GM23338 (cell line): Measurements from ENCODE around the gene OCA2. TPM values are rescaled to one million over a fixed set of nuclear protein-coding genes. Genes with fewer than 3 reads are reported as not detected.

Experiments used
- ATAC-seq: fragments of 200-7000 bp; cut with Tn5 transposase; 3 replicates; pipeline ENCODE4 v1.9.1; 2020
- DNase-seq: peaks from one replicate; pipeline ENCODE4 v3.0.0-alpha.2; 2015; ENCODE audit warnings: low spot score
- H2AFZ ChIP-seq: fragments of 200-600 bp; sonication (generic); 2 replicates; pipeline ENCODE4 v1.8.0; 2016; ENCODE audit warnings: antibody characterized with exemption, mild to moderate bottlenecking, moderate library complexity
- H3F3A ChIP-seq: fragments of 200-600 bp; sonication (generic); replicated peaks from 2 replicates; pipeline ENCODE4 v1.8.0; 2017; ENCODE audit warnings: antibody characterized with exemption, mixed run types, low read depth
- H3K27ac ChIP-seq: fragments of 200-600 bp; sonication (generic); 2 replicates; pipeline ENCODE4 v1.6.1; 2016; ENCODE audit warnings: low read depth
- H3K27me3 ChIP-seq: fragments of 200-600 bp; sonication (generic); 2 replicates; pipeline ENCODE4 v1.8.0; 2016; ENCODE audit warnings: mild to moderate bottlenecking, mixed run types, moderate library complexity; ENCODE audit not compliant: insufficient read depth
- H3K36me3 ChIP-seq: fragments of 200-600 bp; sonication (generic); 2 replicates; pipeline ENCODE4 v1.8.0; 2016; ENCODE audit warnings: mild to moderate bottlenecking; ENCODE audit not compliant: insufficient read depth
- H3K4me1 ChIP-seq: fragments of 200-600 bp; sonication (generic); 2 replicates; pipeline ENCODE4 v1.8.0; 2016; ENCODE audit warnings: mild to moderate bottlenecking, moderate library complexity; ENCODE audit not compliant: insufficient read depth
- H3K4me2 ChIP-seq: fragments of 200-600 bp; sonication (generic); 2 replicates; pipeline ENCODE4 v1.7.1; 2017; ENCODE audit warnings: mixed run types
- H3K4me3 ChIP-seq: fragments of 200-600 bp; sonication (generic); 2 replicates; pipeline ENCODE4 v1.6.1; 2016; ENCODE audit warnings: mixed run types
- H3K79me2 ChIP-seq: fragments of 200-600 bp; sonication (generic); replicated peaks from 2 replicates; pipeline ENCODE4 v1.8.0; 2017; ENCODE audit warnings: mild to moderate bottlenecking; ENCODE audit not compliant: insufficient read depth
- H3K9me2 ChIP-seq: fragments of 200-600 bp; sonication (generic); 2 replicates; pipeline ENCODE4 v1.8.0; 2017; ENCODE audit not compliant: insufficient read depth
- H4K20me1 ChIP-seq: fragments of 200-600 bp; sonication (generic); replicated peaks from 2 replicates; pipeline ENCODE4 v1.8.0; 2017; ENCODE audit warnings: mild to moderate bottlenecking; ENCODE audit not compliant: insufficient read depth
- H3K27ac Mint-ChIP-seq: 2 replicates; pipeline ENCODE4 v1.8.0; 2020; ENCODE audit warnings: inconsistent platforms, mild to moderate bottlenecking, moderate library complexity, mixed read lengths
- H3K27me3 Mint-ChIP-seq: 3 replicates; pipeline ENCODE4 v1.8.0; 2022; ENCODE audit warnings: low read depth, mild to moderate bottlenecking, moderate library complexity, mixed read lengths, inconsistent platforms; ENCODE audit not compliant: insufficient read depth, poor library complexity
- H3K36me3 Mint-ChIP-seq: 3 replicates; pipeline ENCODE4 v1.8.0; 2021; ENCODE audit warnings: low read depth, mild to moderate bottlenecking, inconsistent platforms, moderate library complexity, mixed read lengths
- H3K4me1 Mint-ChIP-seq: 3 replicates; pipeline ENCODE4 v1.8.0; 2020; ENCODE audit warnings: mild to moderate bottlenecking, inconsistent platforms, mixed read lengths
- H3K4me3 Mint-ChIP-seq: 3 replicates; pipeline ENCODE4 v1.8.0; 2021; ENCODE audit warnings: moderate library complexity, mild to moderate bottlenecking, inconsistent platforms, mixed read lengths
- H3K9me3 Mint-ChIP-seq: 3 replicates; pipeline ENCODE4 v1.8.0; 2020; ENCODE audit warnings: moderate library complexity, mild to moderate bottlenecking, inconsistent platforms, mixed read lengths
- CREB1 ChIP-seq: fragments of 250-450 bp; sonication (Bioruptor Pico); IDR thresholded peaks from 2 replicates; pipeline ENCODE4 v1.5.0; 2020; ENCODE audit warnings: low read depth, mild to moderate bottlenecking, moderate library complexity
- CTCF ChIP-seq, 2 experiments: fragments of 200-600 bp in 1 of 2; sonication (generic) in 1 of 2; conservative IDR thresholded peaks; 2 replicates each; pipeline versions ENCODE4 v1.5.1 to v1.6.1; 2016 to 2017; ENCODE audit warnings: antibody characterized with exemption in 2 of 2, low read depth in 2 of 2, mild to moderate bottlenecking in 2 of 2, moderate library complexity in 1 of 2
- ETS1 ChIP-seq: IDR thresholded peaks from 2 replicates; pipeline ENCODE4 v1.6.1; 2016; ENCODE audit warnings: antibody characterized with exemption
- EZH2 ChIP-seq: fragments of 200-600 bp; sonication (generic); IDR thresholded peaks from one replicate; pipeline ENCODE4 v1.8.0; 2017; ENCODE audit warnings: antibody characterized with exemption, mild to moderate bottlenecking, low read depth; ENCODE audit not compliant: unreplicated experiment
- EZH2phosphoT487 ChIP-seq: fragments of 200-600 bp; sonication (generic); IDR thresholded peaks from one replicate; pipeline ENCODE4 v1.8.1; 2018; ENCODE audit warnings: antibody characterized with exemption; ENCODE audit not compliant: unreplicated experiment
- JUNB ChIP-seq: IDR thresholded peaks from one replicate; pipeline ENCODE4 v1.6.1; 2016; ENCODE audit warnings: antibody characterized with exemption; ENCODE audit not compliant: unreplicated experiment
- NANOG ChIP-seq: IDR thresholded peaks from 2 replicates; pipeline ENCODE4 v1.6.1; 2016; ENCODE audit warnings: antibody characterized with exemption, borderline replicate concordance
- POLR2AphosphoS5 ChIP-seq: IDR thresholded peaks from 2 replicates; pipeline ENCODE4 v1.6.1; 2016; ENCODE audit warnings: antibody characterized with exemption, low read depth
- REST ChIP-seq: IDR thresholded peaks from one replicate; pipeline ENCODE4 v1.6.1; 2018; ENCODE audit warnings: antibody characterized with exemption; ENCODE audit not compliant: unreplicated experiment
- STAT1 ChIP-seq: IDR thresholded peaks from one replicate; pipeline ENCODE4 v1.6.1; 2016; ENCODE audit warnings: antibody characterized with exemption; ENCODE audit not compliant: unreplicated experiment
- ZNF114 ChIP-seq: fragments of 250-450 bp; sonication (Bioruptor Pico); IDR thresholded peaks from 2 replicates; pipeline ENCODE4 v1.5.0; 2020; ENCODE audit warnings: mild to moderate bottlenecking, moderate library complexity
- ZNF331 ChIP-seq: fragments of 250-450 bp; sonication (Bioruptor Pico); IDR thresholded peaks from 2 replicates; pipeline ENCODE4 v1.5.0; 2020; ENCODE audit warnings: low read depth, mild to moderate bottlenecking, moderate library complexity
- polyA plus RNA-seq: library from polyadenylated mRNA; unstranded; fragments of >200 nt; fragmentation: Nextera tagmentation; extraction: Ambion mirVana; gene quantifications from 2 replicates; pipeline ENCODE4 v1.2.1, GENCODE V29; 2016
- total RNA-seq: library from RNA; depleted of rRNA; stranded (reverse); fragments of >200 nt; shearing (Covaris generic); gene quantifications from 2 replicates; pipeline ENCODE4 v1.2.3, GENCODE V29; 2014
- TF ChIP-seq, protein P1 (sequence below): fragments of 250-450 bp; sonication (Bioruptor Pico); IDR thresholded peaks from 2 replicates; pipeline ENCODE4 v1.5.0; 2020; ENCODE audit warnings: mild to moderate bottlenecking, moderate library complexity

The OCA2 gene
- total and polyA plus RNA-seq, 2 experiments from 2014 or later, result 0.40 to 0.69 TPM

GRCh38 chr15:27834684-27835083 lies 264.4 kb downstream of the OCA2 start:
- Histone ChIP-seq H3K4me2 (no peak overlapping the region), H3K4me1 (no peaks in the 10 kb centered on the region), H4K20me1 (no peaks in the 10 kb centered on the region), H3K27ac (no peak overlapping the region), H3K9me2 (peaks cover 2% of the 10 kb centered on the region; the same call in 1 of the 2 replicates), H3F3A (no peaks in the 10 kb centered on the region), H3K4me3 (no peak overlapping the region), H3K27me3 (no peaks in the 10 kb centered on the region), H3K36me3 (no peaks in the 10 kb centered on the region), H3K79me2 (no peaks in the 10 kb centered on the region), H2AFZ (no peak overlapping the region)
- no peaks in the 10 kb centered on the region for H3K9me3 Mint-ChIP-seq
- DNase-seq (no peak), ATAC-seq (no peak)
- TF ChIP-seq CREB1 (CRISPR knock-in tag), result no peak
- TF ChIP-seq STAT1, result no peak
- no peak for TF ChIP-seq EZH2
- no peak for TF ChIP-seq EZH2phosphoT487
- no peak for TF ChIP-seq ZNF114 (CRISPR knock-in tag)
- no peak for TF ChIP-seq ETS1
- TF ChIP-seq, protein P1, sequence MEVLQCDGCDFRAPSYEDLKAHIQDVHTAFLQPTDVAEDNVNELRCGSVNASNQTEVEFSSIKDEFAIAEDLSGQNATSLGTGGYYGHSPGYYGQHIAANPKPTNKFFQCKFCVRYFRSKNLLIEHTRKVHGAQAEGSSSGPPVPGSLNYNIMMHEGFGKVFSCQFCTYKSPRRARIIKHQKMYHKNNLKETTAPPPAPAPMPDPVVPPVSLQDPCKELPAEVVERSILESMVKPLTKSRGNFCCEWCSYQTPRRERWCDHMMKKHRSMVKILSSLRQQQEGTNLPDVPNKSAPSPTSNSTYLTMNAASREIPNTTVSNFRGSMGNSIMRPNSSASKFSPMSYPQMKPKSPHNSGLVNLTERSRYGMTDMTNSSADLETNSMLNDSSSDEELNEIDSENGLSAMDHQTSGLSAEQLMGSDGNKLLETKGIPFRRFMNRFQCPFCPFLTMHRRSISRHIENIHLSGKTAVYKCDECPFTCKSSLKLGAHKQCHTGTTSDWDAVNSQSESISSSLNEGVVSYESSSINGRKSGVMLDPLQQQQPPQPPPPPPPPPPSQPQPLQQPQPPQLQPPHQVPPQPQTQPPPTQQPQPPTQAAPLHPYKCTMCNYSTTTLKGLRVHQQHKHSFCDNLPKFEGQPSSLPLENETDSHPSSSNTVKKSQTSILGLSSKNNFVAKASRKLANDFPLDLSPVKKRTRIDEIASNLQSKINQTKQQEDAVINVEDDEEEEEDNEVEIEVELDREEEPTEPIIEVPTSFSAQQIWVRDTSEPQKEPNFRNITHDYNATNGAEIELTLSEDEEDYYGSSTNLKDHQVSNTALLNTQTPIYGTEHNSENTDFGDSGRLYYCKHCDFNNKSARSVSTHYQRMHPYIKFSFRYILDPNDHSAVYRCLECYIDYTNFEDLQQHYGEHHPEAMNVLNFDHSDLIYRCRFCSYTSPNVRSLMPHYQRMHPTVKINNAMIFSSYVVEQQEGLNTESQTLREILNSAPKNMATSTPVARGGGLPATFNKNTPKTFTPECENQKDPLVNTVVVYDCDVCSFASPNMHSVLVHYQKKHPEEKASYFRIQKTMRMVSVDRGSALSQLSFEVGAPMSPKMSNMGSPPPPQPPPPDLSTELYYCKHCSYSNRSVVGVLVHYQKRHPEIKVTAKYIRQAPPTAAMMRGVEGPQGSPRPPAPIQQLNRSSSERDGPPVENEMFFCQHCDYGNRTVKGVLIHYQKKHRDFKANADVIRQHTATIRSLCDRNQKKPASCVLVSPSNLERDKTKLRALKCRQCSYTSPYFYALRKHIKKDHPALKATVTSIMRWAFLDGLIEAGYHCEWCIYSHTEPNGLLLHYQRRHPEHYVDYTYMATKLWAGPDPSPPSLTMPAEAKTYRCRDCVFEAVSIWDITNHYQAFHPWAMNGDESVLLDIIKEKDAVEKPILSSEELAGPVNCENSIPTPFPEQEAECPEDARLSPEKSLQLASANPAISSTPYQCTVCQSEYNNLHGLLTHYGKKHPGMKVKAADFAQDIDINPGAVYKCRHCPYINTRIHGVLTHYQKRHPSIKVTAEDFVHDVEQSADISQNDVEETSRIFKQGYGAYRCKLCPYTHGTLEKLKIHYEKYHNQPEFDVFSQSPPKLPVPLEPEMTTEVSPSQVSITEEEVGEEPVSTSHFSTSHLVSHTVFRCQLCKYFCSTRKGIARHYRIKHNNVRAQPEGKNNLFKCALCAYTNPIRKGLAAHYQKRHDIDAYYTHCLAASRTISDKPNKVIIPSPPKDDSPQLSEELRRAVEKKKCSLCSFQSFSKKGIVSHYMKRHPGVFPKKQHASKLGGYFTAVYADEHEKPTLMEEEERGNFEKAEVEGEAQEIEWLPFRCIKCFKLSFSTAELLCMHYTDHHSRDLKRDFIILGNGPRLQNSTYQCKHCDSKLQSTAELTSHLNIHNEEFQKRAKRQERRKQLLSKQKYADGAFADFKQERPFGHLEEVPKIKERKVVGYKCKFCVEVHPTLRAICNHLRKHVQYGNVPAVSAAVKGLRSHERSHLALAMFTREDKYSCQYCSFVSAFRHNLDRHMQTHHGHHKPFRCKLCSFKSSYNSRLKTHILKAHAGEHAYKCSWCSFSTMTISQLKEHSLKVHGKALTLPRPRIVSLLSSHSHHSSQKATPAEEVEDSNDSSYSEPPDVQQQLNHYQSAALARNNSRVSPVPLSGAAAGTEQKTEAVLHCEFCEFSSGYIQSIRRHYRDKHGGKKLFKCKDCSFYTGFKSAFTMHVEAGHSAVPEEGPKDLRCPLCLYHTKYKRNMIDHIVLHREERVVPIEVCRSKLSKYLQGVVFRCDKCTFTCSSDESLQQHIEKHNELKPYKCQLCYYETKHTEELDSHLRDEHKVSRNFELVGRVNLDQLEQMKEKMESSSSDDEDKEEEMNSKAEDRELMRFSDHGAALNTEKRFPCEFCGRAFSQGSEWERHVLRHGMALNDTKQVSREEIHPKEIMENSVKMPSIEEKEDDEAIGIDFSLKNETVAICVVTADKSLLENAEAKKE (CRISPR knock-in tag), result no peak
- TF ChIP-seq POLR2AphosphoS5, result no peak
- TF ChIP-seq JUNB, result no peak
- no peak for TF ChIP-seq NANOG
- TF ChIP-seq REST, result no peak
- no peak for TF ChIP-seq CTCF (conservative IDR thresholded peaks at IDR 0.05; ENCODE audit: low read depth in 2 of 2)
- no peak for TF ChIP-seq ZNF331
- H3K36me3 Mint-ChIP-seq, result no peaks in the 10 kb centered on the region; the same call in 2 of the 3 replicates
- H3K27ac Mint-ChIP-seq, result no peak overlapping the region
- H3K4me1 Mint-ChIP-seq, result peaks cover 3% of the 10 kb centered on the region; the same call in 1 of the 3 replicates
- no peak overlapping the region for H3K4me3 Mint-ChIP-seq
- peaks cover 7% of the 10 kb centered on the region for H3K27me3 Mint-ChIP-seq
